Stimulated activated CD4-positive, alpha-beta T cell treated with anti-CD3 and anti-CD28 coated beads, TNF-alpha, amount 100 ng/mL, for 4 hours (primary cell): Measurements from ENCODE around the gene SPON1.
"Not testable (repeated sequence)": the region's sequence is repeated elsewhere in the genome, so short reads cannot be mapped to it uniquely, and the experiment has no call there.

Experiments used
- DNase-seq, 3 experiments: peaks; one replicate each; pipeline ENCODE4 v3.0.0-alpha.2; 2020; ENCODE audit warnings: low read depth in 3 of 3

Gene SPON1

DNA sequence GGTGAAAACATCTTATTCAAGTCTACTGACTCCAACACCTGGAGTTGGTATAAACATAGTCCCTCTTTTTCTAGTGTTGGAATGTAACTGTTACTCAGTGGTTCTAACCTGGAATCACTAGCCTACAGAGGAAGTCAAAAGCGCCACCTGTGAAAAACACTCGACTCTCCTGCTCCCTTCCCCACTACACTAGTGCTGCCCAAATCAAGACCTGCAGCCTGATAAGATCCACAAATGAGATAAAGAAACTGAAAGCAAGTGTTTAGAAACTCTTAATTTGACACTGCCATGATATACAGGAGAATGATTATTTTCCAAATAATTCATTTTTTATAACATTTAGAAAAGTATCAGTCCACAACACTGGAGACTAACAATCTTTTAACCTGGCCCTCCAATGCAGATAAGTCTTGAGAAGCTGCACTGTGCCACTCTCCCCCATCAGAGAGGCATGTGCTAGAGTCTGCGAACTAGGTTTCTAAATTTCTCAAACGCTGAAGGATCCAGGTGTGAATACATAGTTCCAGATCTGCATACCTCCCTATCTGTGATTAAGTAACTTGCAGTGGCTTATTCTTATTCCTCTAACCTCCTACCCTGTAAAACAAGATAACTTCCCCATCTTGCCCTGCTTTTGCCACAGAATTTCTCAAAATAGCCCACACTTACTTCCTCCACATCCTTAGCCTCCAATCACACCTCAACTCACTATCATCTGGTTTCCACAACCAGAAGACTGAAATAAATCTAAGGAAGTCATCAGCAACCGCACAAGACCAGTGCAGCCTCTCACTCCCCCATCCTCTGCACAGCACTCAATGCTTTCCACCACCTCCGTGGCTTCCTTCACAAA lies 308.4 kb downstream of the SPON1 start:
- DNase-seq: no peak

DNA sequence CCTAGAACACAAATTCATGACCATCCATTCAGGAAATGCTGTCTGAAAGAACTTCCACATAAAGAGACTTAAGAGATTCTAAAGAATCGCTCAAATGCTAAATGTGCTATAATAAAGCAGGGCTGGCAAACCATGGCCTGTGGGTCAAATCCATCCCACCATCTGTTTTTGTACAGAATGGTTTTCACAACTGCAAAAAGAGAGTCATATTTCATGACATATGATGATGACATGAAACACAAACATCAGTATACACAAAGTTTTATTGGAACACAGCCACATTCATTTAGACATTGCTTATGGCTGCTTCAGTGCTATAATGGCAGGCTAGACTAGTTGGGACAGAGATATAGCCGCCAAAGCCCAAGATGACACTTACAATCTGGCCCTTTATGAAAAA lies 311.4 kb downstream of the SPON1 start:
- DNase-seq: no peak

DNA sequence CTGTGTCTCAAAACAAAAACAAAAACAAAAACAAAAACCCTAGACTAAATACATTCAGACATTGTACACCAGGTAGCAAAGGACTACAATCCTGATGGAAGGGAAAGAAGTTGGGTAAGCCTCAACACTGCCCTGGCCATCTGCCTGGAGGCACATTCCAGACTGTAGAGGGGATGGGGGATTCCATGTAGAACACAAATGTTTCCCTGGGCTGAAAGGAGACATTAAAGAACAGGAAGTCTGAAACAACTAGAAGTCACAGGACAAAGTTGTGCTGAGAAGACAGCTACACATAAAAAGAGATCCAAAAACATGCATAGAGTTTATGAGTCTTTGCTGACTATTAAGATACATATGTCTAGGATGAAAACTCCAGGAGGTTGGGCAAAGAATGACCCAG lies 312.6 kb downstream of the SPON1 start:
- DNase-seq: no peak

DNA sequence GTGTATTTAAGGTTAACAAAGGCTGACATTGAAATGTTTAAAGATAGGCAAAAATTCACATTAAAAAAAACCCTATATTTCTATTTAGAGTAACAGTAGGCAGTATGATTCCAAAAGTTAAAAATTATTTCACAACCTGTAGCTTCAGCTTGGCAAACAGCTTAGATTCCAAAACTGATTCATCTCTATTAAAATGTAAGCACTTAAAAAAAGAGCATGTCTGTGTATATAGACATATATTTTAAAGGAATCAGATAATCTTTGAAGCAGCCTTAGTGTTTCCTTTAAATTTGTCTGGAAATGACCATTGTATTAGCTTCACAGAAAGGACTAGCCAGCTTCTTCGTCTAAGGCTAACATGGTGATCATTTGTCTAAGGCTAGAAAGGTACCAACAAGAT lies 316.3 kb downstream of the SPON1 start:
- not testable (repeated sequence) for DNase-seq

DNA sequence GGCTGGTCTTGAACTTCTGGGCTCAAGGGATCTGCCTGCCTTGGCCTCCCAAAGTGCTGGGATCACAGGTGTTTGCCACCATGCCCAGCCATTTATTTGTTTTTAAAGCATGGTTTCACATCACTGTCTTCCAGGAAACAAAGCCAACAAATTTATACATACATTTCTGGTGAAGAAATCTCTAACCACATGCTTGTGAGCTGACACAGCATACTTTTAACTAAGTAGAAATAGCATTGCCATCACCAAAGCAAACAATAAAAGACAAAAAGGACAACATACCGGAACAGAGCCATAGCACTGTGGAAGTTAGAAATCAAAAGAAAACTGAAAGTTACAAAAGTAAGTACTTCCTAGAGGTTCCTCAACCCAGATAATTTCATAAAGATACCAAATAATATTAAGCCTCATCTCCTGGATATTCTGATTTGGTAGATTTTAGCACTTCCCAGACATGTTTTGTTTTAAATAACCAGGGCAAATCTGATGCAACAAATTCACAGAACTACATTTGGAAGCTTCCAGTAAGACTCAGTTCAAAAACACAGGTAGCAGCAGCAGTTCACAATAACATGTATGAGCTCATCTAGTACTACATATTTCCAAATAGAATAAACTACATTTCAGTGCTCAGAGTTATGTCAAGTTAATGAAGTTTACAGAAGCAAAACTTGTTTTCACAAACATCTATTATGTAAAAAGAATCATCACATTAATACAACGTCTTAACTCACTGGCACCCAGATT lies 325.8 kb downstream of the SPON1 start:
- no peak for DNase-seq

DNA sequence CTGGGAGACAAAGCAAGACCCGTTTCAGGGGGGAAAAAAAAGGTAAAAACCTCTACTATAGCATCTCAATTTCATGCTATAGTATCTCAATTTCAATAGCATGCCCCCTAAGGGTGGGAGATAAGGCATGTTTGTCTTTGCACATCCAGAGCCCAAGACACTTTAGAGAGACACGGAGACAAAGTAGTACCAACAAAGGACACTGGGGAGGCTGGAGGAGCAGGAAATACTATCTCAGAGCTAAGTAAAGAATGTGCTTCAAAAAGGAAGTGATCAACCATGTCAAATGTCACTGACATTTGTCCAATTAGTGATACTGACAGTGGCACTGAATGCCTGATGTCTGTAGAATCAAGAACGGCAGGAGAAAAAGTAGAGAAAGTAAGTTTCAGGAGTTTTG lies 327.9 kb downstream of the SPON1 start:
- no peak for DNase-seq

DNA sequence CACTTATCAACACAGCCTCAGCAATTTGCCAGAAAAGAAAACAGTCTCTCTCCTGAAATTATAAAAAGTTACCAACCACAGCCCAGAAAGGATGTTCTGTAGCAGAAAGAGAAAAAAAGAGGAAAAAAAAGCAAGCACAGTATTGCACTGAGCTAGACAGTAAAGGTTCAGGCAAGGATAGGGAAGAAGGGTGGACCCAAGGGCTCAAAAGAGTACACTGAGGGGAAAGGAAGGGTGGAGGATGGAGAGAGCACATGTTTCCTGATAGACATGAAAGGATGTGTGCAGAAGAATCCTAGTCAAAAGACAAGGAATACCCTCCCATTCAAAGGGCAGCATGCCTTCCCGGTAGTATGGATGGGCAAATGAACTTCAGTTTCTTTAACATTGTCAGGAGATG lies 337.4 kb downstream of the SPON1 start:
- DNase-seq: no peak

DNA sequence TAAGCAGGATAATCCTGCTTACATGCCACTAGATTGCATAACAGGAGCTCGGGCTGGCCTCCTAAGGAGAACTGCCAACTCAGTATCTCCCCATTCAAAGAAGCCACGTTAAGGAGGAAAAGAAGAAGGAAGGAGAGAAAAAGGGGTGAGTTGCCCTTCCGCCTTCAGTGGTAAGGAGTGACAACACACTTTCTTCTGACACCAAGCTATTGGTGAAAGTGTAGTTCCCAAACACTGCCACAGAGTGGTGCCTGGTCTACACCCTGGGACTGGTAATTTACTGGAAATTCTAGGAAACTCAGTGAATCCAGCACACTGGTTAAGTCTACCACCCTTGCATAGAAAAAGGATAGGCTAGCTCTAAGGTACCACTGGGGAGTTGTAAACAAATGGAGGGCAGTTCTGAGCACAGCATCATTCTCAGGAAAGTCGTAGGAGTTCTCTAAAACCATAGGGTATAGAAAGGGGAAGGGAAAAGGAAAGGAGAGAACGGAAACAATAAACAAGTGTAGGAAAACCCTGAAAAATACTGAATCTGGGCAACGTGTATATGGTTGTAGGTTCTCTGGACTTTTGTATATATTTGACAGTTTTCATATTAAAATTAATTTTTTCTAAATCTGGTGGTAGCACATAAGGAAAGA lies 338.3 kb downstream of the SPON1 start:
- no peak for DNase-seq

DNA sequence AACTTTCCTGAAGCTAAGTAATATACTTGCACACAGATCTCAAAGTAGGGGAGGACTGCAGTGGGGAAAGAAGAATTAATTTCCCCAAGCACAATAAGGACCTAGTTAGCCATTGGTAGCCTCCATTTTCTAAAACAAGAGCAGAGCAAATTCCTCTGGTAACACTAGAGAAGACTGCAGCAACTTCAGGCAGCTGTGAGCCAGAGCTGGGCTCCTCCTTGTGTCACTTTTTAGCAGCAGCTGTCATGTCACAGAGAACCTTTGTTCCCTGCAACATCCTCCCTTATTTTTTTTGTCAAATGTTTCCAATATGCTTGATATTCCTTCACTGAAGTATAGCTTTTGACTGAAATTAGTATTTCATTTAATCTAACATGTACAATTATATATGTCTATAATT lies 342.1 kb downstream of the SPON1 start:
- no peak for DNase-seq

DNA sequence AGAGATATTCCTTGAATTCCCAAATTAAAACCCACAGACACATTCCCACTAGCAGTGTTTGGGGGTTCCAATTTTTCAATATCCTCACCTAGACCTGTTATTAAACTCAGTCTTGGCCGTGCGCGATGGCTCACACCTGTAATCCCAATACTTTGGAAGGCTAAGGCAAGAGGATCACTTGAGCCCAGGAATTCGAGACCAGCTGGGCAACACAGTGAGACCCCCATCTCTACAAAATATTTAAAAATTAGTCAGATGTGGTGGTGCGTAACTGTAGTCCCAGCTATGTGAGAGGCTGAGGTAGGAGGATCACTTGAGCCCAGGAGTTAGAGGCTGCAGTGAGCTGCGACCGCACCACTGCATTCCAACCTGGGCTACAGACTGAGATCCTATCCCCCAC lies 343.1 kb downstream of the SPON1 start:
- DNase-seq: no peak

DNA sequence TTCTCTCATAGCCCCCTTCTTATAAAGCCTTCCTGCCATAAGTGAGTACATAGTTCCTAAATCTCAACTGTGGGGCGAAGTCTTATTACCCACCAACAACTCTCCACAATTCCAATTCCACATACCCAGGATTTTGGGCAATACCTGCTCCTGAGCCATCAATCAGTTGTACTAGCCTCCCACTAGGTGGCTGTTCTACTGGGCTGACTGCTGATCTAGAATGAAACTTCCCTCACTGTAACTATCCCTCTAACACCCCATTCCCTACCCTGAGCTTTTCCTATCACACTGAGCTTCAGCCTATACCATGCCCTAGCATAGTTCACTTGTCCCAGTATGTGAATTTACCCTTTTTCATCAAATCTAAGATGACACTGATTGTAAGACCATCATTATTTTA lies 344.0 kb downstream of the SPON1 start:
- no peak for DNase-seq

DNA sequence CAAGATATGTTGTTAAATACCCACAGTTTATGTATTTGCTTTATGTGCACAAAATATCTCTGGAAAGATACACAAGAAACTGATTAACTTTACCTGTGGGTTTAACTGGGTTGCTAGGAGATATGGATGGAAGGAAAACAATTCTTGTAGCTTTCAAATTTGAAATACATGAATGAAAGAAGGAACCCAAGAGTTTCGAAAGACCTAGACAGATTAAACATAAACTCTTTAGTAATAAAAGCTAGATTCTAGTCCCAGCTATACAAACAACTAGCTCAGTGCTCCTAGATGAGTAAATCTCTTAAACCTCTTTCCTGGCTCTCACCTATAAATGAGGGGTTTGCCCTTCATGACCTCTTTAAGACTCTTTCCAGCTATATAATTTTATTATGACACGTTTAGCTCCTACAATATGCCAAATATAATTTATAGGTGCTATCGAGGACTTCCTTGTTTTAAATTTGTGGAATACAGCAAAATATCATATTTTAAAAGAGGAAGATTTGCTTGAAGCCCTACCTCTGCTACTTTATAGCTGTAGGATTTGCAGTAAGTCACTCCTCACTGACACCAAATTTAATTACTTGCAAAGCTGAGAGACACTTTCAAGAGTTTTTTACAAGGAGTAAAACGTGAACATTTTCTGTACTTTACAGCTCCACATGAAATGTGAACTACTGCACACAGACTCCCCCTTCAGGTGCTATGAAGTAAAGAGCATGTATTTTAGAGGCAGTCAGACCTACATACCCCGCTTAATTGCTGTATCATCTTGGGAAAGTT lies 345.8 kb downstream of the SPON1 start:
- no peak for DNase-seq

DNA sequence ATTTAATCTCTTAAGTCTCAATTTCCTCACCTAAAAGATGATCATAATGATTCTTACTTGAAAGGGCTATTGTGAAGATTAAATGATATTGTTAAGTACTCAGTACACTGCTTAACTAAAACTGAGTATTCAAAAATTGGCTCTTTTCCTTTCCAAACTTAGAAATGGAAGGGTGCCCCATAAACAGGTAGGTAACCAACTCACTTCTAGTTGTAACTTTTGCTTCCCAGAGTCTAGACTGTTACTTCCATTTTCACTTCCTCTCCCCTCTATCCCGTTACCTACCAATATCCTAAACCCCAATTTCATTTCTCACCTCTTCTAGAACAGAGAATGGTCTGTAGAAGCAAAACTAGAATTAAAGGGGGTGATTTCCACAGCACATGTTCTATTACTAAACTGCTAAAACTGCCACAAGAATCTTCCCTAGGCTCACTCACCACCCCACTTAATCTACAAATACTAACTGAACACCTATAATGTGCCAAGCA lies 346.4 kb downstream of the SPON1 start:
- no peak for DNase-seq

DNA sequence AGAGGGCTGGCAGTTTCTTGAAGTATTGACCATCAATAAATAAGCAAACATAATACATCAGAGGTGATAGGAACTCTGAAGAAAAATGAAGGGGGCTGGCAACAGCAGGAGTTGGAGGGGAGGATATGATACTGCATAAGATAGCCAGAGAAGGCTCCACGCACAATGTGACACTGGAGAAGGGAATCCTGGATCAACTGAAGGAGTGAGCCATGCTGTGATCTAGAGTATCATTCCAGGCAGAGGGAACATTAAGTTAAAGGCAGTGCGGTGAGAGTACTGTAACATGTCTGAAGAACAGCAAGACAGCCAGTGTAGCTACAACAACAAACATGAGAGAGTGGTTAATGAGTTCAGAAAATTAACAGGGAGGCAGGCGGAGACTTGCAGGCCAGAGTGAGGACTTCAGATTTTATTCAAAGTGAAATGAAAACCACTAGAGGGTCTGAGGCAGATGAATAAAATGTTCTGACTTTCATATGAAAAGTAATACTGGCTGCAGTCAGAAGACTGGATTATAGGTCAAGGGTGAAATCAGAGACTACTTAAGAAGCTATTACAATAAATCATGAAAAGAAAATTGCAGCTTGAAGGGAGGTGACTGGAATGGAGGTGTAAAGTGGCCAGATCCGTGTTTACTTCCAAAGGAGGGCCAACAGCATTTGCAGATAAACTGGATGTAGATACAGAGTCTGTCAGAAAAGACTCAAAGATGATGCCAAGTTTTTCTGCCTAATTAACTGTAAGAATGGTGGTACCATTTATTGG lies 347.1 kb downstream of the SPON1 start:
- no peak for DNase-seq

DNA sequence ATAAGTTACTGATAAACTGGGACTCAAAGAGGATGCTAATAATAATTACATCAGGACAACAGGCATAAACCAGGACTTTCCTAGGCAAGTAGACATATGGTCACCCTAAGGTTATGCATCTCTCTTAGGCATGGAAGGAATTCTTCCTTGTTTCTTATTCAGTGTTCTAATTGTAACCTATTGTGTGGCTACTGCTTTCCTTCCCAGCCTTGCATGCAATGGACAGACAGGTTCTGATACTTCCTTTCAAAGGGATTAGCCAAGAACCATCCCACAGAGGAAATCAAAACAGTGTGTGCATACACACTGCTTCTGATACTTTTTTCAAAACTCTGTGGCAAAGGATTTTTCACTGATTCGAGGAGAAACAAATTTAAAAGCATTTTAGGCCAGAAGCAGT lies 348.2 kb downstream of the SPON1 start:
- DNase-seq: no peak

DNA sequence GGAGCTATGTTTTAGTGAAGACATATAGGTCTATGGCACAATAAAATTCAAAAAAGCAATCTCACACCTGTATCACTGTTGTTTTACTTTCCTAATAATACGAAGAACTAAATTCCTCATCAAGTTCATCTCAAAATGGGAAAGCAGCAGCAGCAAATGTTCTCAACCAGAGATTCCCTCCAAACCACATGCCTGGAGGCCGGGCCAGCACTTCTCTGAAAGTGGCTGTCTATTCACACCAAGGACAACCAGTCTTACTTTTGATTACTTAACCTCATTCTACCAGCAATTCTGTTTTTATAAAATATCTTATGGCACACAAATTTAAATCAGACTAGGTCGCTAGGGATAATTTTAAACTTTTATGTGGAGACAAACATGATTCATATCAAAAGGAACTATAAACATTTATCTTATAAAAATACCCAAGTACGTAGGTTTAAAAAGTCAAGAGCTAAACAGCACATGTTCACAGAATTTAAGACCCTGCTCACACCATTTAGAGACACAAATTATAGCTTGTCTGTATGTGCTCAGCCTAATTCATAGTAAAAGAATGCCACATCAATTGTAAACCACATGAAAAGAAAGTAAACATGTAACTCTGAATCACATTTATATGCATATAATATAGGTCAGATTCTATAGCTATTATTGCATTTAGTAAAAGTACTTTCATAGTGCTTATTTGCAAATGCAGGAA lies 350.4 kb downstream of the SPON1 start:
- no peak for DNase-seq

DNA sequence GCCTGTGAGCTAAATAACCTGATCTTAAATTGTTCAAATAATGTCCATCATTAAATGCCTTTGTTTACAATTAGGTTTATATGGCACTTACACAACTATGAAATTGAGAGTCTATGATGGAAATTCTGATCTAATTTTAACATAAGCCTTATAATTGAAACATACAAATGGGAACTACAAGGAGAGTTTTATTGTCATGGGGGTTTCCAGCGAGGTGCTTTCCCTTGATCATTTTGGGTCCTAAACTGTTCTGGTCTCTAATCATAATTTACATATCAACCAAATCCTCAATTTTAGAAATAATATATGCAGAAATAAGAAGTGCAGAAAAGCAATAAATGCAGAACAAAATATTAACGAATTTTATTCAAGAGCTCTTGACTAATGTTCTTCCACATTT lies 351.6 kb downstream of the SPON1 start:
- no peak for DNase-seq

DNA sequence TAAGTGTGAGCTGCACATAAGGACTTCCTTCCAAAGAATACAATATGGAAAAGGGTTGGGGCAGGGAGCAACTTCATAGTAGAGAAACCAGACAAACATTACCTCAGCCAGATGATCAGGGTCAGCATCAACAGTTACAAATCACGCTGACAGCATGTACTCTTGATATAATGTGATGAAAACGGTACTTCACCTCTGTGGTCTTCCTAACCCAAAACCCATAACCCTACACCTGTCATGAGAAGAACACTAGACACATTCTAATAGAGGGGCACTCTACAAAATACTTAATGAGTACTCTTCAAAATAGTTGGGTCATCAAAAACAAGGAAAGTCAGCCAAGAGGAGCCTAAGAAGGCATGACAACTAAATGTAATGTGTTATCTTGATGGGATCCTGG lies 352.6 kb downstream of the SPON1 start:
- DNase-seq: no peak
